Mammary epithelial cell (primary cell): Measurements from ENCODE around the gene MRGPRX3.

Experiments
- EZH2 ChIP-seq: IDR thresholded peaks from 2 replicates; pipeline ENCODE4 v1.6.1; 2012; ENCODE audit warnings: low read length, inconsistent platforms, borderline replicate concordance
- TF ChIP-seq, protein P1 (sequence below), 2 donors: IDR thresholded peaks in 1 of 2; conservative IDR thresholded peaks in 1 of 2; 2 replicates each; pipeline ENCODE4 v1.5.1; 2011 to 2012; ENCODE audit warnings: inconsistent platforms in 2 of 2, low read length in 2 of 2, mild to moderate bottlenecking in 2 of 2, control low read depth in 1 of 2, low read depth in 1 of 2; ENCODE audit not compliant: insufficient read depth in 1 of 2; ENCODE audit errors: extremely low read depth in 1 of 2

DNA sequence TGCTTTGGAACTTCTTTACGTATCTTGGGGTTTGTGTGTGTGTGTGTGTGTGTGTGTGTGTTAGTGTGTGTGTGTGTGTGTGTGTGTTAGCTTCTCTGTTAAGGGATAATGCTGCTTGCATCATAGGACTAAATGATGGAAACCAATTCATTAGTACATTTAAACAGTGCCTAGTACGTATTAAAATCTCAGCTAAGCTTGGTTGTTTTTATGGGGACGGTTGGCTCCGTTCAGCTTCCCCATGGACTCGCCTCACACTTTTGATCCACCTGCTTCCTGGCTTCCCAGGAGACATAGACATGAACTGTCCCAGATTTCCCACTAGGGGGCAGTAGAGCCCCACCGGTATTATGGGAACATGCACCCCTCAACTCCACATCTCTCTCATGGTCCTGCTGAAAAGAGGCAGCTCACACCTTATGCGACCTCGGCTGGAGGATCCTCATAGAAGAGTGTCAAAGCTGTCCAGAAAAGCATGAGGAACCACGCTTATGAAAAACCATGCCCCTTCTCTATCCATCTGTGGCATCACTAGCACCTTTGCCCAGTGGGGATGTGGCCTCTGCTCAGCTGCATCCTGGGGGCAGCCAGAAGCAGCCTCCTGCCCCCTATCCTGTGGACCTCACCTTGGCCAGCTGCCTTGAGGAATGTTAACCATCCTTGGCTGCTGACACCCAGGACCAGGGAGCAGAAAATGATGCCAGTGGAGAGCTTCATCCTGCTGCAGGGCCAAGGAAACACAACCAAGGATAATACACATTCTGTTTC lies 16.8 kb upstream of the MRGPRX3 start:
- TF ChIP-seq, protein P1, sequence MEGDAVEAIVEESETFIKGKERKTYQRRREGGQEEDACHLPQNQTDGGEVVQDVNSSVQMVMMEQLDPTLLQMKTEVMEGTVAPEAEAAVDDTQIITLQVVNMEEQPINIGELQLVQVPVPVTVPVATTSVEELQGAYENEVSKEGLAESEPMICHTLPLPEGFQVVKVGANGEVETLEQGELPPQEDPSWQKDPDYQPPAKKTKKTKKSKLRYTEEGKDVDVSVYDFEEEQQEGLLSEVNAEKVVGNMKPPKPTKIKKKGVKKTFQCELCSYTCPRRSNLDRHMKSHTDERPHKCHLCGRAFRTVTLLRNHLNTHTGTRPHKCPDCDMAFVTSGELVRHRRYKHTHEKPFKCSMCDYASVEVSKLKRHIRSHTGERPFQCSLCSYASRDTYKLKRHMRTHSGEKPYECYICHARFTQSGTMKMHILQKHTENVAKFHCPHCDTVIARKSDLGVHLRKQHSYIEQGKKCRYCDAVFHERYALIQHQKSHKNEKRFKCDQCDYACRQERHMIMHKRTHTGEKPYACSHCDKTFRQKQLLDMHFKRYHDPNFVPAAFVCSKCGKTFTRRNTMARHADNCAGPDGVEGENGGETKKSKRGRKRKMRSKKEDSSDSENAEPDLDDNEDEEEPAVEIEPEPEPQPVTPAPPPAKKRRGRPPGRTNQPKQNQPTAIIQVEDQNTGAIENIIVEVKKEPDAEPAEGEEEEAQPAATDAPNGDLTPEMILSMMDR (conservative IDR thresholded peaks at IDR 0.05 in 1 of 2, IDR thresholded peaks at IDR 0.05 in 1 of 2; ENCODE audit: extremely low read depth in 1 of 2, insufficient read depth in 1 of 2, low read depth in 1 of 2, low read length in 2 of 2): peak; percentile 80 to 92
- TF ChIP-seq EZH2: no peak
